NAMALWA (cell line): ENCODE measurements around the gene ARMH1.
A peak's percentile ranks its signal among the peaks of the same experiment; 100 is the strongest.

Experiments
- DNase-seq: peaks from one replicate; pipeline ENCODE4 v3.0.0-alpha.2; 2015; ENCODE audit warnings: low spot score

ARMH1 gene

GRCh38 chr1:44670751-44671640, 3.5 kb upstream of the ARMH1 start:
- DNase-seq: no peak

- DNase-seq: peak; percentile 40
Measured at GRCh38 chr1:44672254-44672955, 2.1 kb upstream of the ARMH1 start.

GRCh38 chr1:44672961-44673674, 1.4 kb upstream of the ARMH1 start:
- DNase-seq: no peak

GRCh38 chr1:44673675-44674112, 820 bp upstream of the ARMH1 start:
- no peak for DNase-seq

- no peak for DNase-seq
Measured at GRCh38 chr1:44675186-44675585, 672 bp downstream of the ARMH1 start.

GRCh38 chr1:44676484-44677200, 2.1 kb downstream of the ARMH1 start:
- peak; percentile 39 for DNase-seq

GRCh38 chr1:44677201-44677766, 2.8 kb downstream of the ARMH1 start:
- DNase-seq: peak; percentile 69

- no peak for DNase-seq
Measured at GRCh38 chr1:44678120-44678519, 3.6 kb downstream of the ARMH1 start.

- DNase-seq: no peak
Measured at GRCh38 chr1:44678626-44679025, 4.1 kb downstream of the ARMH1 start.

GRCh38 chr1:44679468-44679867, 5.0 kb downstream of the ARMH1 start:
- no peak for DNase-seq

- no peak for DNase-seq
Measured at GRCh38 chr1:44681905-44682882, 7.7 kb downstream of the ARMH1 start.

GRCh38 chr1:44682883-44683265, 8.4 kb downstream of the ARMH1 start:
- no peak for DNase-seq

GRCh38 chr1:44684525-44684924, 10.0 kb downstream of the ARMH1 start:
- DNase-seq: no peak

GRCh38 chr1:44685218-44685617, 10.7 kb downstream of the ARMH1 start:
- DNase-seq: no peak

GRCh38 chr1:44685881-44686280, 11.4 kb downstream of the ARMH1 start:
- DNase-seq: no peak

- DNase-seq: no peak
Measured at GRCh38 chr1:44688760-44689446, 14.4 kb downstream of the ARMH1 start.

GRCh38 chr1:44689447-44689765, 14.9 kb downstream of the ARMH1 start:
- no peak for DNase-seq

- DNase-seq: peak; percentile 35
Measured at GRCh38 chr1:44693159-44693558, 18.6 kb downstream of the ARMH1 start.

- DNase-seq: no peak
Measured at GRCh38 chr1:44693900-44694299, 19.4 kb downstream of the ARMH1 start.
